HG03469 (cell line): ENCODE data around the gene LRP1B.

ENCODE experiments used
- ATAC-seq: cut with Tn5 transposase; IDR thresholded peaks from one replicate; pipeline ENCODE4 v1.9.1; 2021; ENCODE audit warnings: mild to moderate bottlenecking, moderate library complexity, moderate number of reproducible peaks; ENCODE audit not compliant: unreplicated experiment

Gene LRP1B

DNA sequence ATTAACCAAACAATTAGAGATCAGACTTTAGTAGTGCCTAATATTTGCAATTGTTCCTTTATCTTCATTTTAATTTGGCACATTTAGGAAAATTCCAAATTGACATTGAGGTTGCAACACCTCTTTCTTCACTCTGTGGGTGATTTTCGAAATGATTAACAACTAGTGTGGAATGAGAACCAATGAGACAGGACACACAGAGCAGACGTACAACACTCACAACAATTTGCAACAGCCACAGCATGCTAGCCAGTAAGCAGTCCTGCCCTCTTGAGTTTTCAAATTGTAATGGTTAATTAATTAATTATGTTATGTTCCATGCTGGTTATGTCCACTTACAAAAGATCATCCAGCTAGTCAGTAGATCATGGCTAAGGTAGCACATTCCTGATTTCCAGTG is 339.3 kb downstream of the LRP1B start:
- ATAC-seq = no peak

DNA sequence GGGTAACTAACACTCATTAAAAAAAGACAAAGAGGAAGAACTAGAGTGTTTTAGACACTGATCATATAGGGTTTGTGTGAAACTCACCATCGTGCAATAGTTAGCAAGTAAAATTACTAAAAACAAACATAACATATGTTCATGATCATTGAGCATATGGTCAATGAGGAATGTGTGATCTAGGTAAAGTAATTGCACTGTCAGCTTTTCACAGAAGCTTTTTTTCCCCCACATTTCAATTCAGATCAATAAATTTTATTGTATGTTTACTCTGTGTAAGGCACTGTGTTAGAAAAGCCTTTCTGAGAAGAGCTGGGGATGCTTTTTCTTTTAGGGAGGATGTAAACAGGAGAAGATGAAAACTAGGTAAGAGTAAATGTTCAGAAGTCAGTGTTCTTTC is 348.2 kb downstream of the LRP1B start:
- no peak for ATAC-seq

DNA sequence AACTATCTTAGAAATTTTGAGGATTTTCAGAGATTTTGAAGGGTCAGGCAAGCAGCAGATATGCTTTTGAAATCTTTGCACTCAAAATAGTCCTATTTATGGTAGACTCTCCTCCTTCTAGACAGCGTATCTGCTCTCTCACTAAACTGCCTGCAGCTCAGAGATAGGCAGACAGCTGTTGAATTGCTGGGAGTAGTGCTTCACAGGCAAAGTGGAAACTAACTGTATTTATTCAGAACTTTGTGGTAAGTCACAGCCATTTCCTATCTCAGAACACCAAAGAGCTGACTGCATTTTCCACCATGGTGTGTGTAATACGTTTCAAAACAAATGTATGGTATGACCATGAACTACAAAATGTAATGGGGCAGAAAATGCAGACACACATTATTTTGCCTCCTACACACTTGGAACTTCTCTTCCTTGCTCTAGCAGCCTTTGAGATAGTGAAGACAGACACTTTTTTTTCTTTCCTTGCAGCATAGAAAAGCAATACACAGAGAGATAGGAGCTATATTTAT is 352.4 kb downstream of the LRP1B start:
- ATAC-seq = no peak

DNA sequence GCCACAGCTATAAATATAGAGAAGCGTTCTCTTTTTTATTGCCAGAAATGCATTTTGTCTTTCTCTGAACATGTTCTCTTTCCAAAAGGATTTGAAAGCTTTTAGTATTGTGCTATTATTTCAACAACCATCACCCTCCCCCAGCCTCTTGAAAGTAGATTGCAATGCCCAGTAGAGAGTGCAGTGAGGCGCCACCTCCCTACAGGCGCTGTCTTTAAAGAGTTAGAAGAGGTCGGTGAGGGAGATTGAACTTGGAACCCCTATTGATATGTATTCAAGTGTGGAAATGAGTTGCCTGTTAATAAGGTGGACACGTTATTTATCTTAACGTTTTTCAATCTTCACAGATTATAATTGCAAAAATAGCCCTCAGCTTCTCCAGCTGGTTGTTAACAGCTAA is 360.3 kb downstream of the LRP1B start:
- no peak for ATAC-seq

DNA sequence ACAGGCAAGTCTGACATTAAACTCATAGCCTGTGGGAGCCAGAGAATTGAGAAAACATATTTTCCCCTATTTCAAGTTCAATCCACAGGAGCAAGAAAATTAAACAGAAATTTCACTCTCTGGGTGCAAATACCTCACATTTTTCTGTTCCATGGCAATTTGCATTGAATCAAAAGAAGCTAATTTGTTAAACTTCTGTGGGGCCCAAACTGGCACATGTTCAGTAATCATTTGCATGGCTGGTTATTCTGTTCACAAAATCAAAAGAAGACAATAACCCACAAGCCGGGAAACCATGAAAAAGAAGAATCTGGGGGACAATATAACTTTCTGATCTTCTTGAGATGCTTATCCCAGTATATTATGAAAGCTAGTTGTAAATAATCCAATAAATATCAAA is 363.1 kb downstream of the LRP1B start:
- ATAC-seq = no peak

DNA sequence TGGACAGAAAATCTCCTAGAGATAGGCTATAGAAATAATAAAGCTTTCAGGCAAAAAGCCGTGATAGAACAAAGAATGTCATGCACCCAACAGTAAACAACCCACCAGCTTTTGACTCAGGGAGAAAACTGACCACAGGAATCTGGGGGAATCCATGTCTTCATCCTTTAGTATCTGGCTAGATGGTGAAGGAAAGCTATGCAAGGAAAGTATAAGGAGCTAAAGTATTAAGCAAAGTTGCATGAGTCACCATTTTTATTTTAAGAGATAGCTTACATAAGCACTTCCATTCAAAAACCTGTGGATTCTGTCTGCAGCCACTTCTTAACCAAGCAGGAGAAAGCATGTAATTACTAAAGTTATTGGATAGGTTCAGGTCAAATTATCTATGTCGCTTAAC is 363.8 kb downstream of the LRP1B start:
- no peak for ATAC-seq

DNA sequence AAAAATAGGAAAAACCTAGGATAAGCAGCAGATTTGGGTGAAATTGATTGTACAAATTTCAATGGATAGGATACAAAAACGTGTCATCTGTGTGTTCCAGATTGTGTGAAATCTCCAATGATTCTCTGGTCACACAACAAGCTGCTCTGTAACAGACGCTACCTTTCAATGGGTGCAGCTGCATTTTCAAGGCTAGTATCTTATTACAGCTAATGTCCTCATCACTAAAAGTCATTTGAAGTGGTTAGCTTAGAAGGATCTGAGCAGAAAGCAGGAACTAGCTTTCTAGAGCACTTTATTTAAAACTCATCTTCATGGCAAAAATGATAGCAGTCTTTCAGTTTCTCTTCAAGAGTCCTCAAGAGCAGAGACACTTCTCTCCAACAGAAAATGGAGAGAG is 364.6 kb downstream of the LRP1B start:
- ATAC-seq = no peak

DNA sequence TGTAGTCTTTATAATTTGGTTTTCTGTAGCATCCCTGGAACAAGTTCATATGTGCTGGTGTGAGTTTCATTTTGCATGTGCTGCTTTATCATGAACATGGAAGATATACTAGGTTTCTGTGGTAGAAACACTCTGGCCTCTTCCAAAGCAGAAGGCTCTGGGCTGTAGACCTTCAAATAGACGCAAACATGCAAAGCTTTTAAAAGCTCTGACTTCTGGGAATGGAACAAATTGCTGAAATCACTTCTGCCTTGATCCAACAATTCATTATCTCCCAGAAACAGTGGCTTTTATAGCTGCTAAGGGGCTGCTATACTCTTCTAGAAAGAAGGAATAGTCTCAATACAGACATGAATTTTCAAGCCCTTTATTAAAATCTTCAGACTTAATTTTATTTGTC is 382.2 kb downstream of the LRP1B start:
- no peak for ATAC-seq

DNA sequence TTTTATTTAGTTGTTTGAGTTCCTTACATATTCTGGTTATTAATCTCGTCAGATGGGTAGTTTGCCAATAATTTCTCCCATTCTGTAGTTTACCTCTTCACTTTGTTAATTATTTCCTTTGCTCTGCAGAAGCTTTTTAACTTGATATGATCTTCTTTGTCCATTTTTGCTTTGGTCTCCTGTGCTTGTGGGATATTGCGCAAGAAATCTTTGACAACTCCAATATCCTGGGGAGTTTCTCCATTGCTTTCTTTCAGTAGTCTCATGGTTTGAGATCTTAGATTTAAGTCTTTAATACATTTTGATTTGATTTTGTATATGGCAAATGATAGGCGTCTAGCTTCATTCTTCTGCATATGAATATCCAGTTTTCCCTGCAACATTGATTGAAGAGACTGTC is 389.2 kb downstream of the LRP1B start:
- ATAC-seq = no peak

DNA sequence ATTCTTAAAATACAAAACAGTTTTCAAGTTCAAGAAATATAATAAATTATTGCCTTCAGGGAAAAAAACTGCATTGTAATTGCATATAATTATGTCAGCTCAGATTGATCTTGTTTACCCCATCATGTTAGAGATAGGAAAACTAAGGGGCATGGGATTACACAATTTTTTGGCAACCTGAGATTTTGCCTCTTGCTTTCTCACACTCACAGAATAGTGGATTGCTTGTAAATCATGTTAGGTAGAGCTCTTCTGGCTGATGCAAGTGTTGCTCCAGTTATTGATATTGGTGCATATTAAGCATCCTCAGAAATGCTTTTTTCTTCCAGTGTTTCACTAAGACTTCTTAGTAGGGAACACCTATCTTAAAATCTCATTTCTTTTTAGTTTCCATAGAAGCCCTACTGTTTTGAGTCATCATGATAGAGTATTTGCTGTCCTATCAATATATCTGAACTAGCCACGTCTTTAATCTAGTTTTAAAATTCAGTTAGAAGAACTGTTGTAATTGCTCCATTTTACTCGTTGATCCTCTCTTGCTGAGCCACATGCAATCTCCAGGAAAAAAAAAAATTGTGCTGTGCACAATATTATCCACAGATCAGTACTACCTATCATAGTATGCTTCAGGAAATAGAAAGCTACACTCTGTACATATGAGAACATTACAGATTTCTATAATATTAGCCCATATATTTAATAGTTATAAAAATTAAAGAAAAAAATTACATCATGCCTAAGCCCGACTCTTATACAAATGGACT is 393.1 kb downstream of the LRP1B start:
- ATAC-seq = no peak

DNA sequence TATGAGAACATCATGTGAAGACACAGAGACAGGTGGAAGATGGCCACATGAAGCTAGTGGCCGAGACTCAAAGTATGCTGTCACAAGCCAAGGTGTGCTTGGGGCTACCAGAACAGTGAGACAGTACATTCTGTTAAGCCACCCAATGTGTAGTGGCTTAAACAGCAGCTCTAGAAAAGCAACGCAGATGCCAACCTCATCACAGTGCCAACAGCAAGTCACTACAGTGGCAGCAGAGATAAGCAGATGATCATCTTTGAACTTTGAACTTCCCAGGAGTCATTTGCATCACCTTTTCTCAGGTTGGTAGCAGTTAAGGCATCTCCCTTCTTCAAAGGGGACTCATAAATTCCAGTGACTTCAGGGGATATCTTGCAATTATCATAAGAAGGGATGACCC is 394.4 kb downstream of the LRP1B start:
- no peak for ATAC-seq

DNA sequence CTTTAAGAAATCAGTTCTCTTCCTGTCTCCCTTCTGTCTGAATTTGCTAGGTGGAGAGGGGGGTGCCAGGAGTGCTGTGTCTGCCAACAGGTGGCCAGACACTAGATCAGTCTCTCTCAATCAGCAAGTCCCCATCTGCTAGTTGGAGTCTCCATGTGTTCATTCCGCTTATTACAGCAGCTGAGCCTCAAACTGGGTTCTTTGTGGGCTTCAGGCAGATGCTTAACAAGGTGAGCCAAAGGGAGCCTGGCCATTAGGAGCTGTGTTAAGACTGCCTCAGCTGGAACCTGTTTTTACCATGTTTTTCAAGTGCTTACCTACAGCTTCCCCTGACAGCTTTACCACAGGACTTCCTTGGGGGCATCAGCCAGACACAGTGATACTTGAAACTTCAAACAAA is 401.9 kb downstream of the LRP1B start:
- ATAC-seq = no peak

DNA sequence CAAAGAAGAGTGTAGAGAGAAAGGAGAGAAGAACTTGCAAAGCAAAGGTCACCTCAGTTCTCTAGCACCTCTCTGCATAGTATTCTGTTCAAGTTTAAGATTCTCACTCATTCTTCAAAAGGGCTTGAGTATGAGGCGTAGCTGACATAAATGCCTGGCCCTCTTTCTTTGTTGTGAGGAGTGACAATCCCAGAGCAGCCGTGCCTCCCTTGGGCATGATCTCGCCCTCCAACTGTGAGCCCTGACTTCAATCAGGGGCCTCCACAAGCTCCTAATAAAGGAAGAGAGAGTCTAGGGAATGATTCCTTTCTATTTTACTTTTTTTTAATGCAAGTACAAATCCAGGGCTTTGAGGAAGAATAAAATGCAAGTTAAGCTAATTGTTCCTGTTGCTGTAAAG is 402.7 kb downstream of the LRP1B start:
- ATAC-seq = no peak

DNA sequence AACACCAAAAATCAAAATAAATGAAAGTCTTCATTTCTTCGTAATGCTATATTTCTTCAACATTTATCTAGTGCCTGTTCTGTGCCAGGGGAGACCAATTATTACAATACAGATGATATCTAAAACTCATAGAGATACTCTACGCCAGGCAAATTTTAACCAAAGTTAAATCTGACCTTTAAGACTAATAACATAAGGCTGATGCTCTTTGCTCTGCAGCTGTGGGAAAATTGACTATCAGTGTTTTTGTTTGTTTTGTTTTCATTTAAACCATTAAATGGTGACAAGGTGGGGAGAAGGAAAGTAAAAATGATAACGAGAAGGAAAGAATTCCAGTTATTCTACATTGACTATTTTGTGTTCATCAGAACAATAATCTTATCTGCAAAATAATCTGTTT is 406.4 kb downstream of the LRP1B start:
- ATAC-seq = no peak

DNA sequence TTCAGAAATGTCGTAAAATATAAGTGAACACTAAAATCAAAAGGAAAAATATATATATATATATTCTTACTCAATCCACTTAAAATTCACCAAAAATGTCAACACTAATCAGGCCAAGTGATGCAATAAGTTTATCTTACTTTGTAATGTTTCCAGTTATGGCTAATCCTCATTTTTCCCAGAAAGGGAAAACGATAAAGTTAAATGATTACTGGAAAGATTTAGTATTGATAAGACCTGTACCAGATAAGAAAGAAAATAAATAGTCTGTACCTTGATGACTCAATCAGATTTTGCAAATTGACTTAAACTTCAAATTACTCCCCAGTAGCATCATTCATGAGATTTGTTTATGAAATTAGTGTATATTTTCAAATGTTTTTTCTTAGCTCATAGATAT is 407.0 kb downstream of the LRP1B start:
- no peak for ATAC-seq

DNA sequence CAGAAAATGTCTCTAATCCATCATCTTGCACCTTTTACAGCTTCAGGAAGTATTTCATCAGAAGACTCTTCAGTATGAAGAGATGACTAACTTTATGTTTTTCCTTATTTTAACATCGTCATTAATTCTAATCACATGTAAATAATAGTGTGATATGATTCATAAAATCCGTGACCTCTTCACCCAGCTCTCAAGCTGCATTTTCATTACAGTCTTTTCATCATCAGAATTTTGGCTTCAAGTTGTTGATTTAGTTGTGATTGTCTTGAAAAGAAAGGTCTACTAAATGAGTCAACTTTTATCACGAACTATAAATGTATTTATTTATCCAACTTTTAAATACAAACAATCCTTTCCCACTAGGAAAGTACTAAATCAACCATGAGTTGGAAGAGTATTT is 410.3 kb downstream of the LRP1B start:
- ATAC-seq = no peak

DNA sequence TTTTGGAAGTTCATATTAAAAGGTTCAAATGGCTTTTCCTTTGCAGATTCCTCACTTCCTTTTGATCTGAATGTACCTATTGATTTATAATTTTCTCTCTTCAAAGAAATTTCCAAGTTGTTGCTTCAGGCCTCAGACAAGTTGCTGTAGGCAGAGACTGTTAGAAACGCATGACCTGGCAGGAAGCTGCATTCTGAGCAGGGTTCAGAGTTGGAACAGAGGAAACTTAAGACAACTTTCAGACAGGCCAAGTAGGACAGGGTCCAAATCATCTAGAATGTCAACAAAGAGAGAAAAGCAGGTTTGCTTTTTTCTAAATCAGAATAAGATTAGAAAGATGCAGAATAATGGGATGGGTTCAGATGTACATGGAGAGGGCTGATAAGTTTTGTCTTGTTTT is 416.3 kb downstream of the LRP1B start:
- ATAC-seq = no peak

DNA sequence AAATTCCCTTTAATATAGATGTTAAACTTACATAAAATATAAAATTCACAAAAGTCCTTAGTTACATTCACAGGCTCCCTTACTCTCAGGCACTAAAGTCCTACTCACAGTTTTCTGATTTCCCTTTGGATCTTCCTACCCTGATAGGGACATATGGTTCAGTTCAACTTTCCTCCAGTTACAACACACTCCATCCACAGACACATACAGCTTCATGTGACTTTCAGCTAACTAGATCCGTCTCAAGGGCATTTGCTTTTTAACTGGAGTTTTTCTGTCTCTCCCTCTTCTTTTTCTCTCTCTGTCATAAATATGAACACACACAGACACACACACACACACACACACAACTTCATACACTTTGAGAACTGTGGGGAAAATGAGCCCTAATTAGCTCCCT is 419.2 kb downstream of the LRP1B start:
- ATAC-seq = no peak

DNA sequence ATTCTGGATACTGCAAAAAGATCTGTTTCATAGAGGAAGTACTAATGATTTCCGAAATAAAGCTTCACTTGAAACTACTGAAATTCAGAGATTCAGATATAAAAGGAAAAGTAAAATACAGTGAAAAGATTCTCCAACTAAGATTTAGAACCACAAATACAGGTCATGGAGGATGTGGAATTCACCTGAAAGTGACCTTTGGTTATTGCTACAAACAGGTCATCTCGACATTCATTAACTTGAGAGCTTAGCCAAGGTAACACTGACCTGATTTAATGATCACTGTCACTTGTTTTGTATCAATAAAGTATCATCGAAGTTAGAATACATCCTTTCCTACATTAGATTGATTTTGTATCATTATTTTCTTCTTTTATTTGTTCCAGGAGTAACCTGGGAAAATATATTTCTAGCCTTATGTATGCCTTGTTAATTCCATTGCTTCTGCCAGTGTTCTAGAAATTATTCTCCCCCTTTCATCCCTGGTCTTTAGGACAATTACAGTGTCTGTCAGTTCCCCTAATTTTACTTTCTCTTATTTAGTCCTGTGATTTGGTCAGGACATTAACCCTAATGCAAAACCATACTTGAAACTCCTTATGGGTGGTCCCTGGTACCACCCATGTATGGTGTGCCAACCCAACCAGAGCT is 420.1 kb downstream of the LRP1B start:
- ATAC-seq = no peak

DNA sequence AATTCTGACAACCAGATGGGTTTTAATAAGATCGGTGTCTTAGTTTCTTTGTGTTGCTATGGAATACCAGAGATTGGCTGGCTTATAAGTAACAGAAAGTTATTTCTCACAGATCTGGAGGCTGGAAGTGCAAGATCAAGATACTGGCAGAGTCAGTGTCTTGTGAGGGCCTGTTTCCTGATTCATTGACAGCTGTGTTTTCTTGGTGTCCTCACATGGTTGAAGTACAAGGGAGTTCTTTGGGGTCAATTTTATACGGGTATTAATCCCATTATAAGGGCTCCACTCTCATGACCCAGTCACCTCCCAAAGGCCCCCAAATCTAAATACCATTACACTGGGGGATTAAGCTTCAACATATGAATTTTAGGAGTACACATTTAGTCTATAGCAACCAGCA is 421.1 kb downstream of the LRP1B start:
- ATAC-seq = no peak

DNA sequence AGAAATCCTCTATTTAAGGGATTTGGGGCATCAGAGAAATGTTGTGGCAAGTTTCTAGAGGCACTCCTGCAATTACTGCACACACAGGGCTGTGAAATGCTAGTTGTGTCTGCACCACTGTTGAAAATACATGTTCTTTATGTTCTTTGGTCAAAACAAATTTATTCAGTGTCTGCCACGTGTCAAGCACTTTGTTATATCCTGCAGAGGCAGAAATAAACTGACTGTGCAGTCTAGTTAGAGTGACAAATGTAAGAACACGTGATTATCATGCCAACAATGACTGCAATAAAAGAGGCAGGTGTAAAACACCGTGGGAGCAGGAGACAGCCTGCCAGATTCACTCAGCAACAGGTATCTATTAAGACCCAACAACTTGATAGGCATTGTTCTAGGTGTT is 423.3 kb downstream of the LRP1B start:
- ATAC-seq = no peak

DNA sequence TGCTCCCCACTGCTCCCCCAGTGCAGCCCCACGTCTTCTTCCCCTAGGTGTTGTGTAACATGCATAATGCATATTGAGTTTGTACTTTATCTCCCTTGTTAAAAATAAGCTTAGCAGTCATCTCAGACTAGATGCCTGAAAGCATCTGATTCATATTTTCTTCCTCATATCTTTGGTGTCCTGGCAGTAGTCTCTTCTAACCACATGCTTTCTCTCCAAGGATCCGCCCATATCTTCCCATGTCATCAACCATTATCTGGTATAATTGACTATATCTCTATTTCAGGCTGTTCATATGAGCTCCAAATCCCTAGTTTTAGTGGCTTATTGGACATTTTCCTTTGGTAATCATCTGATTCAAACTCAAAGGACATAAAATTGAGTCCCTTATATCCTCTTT is 426.3 kb downstream of the LRP1B start:
- ATAC-seq = no peak

DNA sequence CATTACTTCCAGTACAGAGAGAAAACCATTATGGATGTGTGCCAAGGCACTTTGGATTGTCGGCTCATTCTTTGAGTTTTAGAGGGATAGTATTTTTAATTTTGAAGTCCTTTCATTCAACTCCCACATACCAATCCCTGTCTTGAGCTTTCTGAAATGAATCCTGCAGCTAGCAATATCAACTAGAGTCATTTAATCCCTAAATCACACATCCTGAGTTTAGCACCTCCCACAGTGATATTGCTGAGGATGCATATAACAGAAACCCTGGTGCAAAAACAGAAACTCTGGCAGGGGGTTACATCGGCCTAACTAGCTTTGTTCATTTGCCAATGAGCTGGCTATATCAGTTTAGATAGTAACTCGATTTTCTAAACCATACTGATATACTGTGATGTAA is 427.3 kb downstream of the LRP1B start:
- no peak for ATAC-seq
